ENCODE data around the gene GPS1.

GPS1 gene

DNA sequence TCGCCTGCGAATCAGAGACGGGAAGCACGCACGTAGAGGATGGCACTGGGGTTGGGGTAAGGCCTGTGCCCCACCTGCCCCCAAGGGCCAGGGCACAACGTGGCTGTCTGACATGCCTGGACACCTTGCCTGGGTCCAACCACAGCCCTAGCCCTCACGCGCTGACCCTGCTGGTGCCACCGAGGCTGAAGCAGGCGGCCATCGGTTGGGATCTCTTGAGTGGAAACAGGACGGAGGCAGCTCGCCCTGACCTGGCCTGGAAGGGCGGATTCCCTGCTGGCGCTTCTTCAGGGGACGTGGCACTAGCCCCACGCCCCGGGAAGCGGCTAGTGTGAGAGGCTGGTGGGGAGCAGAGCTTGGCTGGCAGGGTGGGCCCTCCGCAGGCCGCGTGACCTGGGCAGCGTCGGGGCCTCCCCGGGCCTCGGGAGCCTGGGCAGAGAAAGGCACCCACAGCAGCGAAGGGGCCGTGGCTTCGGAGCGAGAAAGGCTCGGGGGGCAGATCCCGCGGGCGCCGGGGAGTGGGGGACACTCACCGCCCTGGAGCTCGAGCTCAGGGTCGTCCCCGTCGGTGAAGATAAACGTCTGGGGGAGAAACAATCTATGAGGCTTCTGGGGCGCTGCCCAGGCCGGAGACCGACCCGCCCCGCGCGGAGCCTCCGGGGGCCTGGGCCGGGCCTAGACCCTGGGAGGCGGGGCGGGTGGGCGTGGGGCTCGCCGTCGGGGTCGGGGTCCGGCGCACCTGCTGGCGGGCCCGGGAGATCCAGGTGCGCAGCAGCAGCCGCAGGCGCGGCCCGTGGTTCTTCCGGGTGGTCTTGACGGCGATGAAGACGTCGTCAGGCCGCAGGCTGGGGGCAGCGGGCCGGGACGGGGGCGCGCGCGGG, 697 bp upstream of the GPS1 start:
- H3K4me3 ChIP-seq (replicated peaks; ENCODE audit: low read depth, low read length): peak overlapping the region; percentile 87

DNA sequence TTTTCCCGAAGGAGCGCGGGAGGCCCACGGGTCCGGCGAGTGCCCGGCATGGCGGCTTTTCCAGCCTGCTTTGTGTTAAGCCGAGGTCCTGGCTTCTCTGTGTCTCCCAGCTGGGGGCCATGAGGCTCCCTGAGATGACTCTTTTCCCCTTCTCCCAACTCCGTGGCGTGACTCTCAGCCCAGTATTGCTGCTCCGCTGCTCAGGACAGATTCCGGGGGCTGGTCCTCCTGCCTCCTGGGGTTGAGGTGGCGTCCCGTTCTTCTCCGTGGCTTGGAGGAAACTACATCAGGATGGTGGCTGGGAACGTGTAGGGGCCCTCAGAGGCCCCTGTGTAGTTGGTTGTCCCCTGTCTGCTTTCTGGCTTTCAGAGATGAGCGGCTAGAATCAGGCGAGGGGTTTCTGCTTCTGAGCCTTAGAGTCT, 951 bp downstream of the GPS1 start:
- peak overlapping the region; percentile 87 for H3K4me3 ChIP-seq (replicated peaks; ENCODE audit: low read depth, low read length)
- TF ChIP-seq, protein P1, sequence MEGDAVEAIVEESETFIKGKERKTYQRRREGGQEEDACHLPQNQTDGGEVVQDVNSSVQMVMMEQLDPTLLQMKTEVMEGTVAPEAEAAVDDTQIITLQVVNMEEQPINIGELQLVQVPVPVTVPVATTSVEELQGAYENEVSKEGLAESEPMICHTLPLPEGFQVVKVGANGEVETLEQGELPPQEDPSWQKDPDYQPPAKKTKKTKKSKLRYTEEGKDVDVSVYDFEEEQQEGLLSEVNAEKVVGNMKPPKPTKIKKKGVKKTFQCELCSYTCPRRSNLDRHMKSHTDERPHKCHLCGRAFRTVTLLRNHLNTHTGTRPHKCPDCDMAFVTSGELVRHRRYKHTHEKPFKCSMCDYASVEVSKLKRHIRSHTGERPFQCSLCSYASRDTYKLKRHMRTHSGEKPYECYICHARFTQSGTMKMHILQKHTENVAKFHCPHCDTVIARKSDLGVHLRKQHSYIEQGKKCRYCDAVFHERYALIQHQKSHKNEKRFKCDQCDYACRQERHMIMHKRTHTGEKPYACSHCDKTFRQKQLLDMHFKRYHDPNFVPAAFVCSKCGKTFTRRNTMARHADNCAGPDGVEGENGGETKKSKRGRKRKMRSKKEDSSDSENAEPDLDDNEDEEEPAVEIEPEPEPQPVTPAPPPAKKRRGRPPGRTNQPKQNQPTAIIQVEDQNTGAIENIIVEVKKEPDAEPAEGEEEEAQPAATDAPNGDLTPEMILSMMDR (IDR thresholded peaks at IDR 0.05; ENCODE audit: low read depth, low read length, missing control alignments): no peak
- DNase-seq (ENCODE audit: extremely low read depth, low read depth): no peak

More for the DNA sequence above, 697 bp upstream of the GPS1 start:
- no peak for DNase-seq (ENCODE audit: extremely low read depth, low read depth)
- TF ChIP-seq, protein P1 (IDR thresholded peaks at IDR 0.05; ENCODE audit: low read depth, low read length, missing control alignments): no peak

DNA sequence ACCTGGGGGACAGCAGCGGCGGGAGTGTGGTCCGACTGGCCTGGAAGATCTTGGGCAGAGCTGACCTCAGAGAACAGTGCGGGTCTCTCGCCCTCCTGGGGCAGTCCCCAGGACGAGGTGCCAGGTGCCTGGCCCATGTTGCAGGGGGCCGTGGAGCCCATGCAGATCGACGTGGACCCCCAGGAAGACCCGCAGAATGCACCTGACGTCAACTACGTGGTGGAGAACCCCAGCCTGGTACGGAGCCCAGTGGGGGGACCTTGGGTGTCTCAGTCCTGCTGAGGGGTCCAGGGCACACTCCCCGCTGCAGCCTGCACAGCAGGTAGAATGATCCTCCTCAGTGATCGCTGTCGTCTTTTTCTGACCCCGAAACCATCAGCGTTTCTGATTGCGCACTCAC, 1.4 kb downstream of the GPS1 start:
- peak overlapping the region; percentile 87 for H3K4me3 ChIP-seq (replicated peaks; ENCODE audit: low read depth, low read length)
- TF ChIP-seq, protein P1 (IDR thresholded peaks at IDR 0.05; ENCODE audit: low read depth, low read length, missing control alignments): no peak
- DNase-seq (ENCODE audit: extremely low read depth, low read depth): no peak

DNA sequence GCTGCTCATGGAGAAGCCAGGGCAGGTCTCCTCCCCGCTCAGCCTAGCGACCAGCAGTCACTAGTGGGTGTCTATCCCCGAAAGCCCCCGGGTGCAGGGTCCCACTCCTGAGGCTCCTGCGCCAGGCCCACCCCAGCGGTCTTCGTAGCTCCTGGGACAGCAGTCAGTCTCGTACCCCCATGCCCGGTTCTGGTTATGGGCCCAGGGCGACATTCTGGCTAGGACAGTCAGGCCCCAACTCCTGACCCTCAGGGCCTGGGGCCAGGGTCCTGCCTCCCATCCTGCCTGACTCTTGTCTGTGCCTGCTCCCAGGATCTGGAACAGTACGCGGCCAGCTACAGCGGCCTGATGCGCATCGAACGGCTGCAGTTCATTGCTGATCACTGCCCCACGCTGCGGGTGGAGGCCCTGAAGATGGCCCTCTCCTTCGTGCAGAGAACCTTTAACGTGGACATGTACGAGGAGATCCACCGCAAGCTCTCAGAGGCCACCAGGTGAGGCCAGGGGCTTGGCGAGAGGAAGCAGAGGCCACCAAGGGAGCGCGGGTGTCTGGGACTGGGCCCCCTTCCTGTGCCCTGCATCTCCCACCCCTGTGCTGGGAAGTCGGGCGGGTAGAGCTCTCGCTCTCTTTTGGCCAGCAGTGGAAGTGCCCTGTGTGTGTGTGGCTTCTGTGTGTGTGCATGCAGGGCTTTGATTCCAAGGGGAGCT, 2.0 kb downstream of the GPS1 start:
- peak overlapping the region; percentile 87 for H3K4me3 ChIP-seq (replicated peaks; ENCODE audit: low read depth, low read length)
- no peak for DNase-seq (ENCODE audit: extremely low read depth, low read depth)
- TF ChIP-seq, protein P1 (IDR thresholded peaks at IDR 0.05; ENCODE audit: low read depth, low read length, missing control alignments): no peak

DNA sequence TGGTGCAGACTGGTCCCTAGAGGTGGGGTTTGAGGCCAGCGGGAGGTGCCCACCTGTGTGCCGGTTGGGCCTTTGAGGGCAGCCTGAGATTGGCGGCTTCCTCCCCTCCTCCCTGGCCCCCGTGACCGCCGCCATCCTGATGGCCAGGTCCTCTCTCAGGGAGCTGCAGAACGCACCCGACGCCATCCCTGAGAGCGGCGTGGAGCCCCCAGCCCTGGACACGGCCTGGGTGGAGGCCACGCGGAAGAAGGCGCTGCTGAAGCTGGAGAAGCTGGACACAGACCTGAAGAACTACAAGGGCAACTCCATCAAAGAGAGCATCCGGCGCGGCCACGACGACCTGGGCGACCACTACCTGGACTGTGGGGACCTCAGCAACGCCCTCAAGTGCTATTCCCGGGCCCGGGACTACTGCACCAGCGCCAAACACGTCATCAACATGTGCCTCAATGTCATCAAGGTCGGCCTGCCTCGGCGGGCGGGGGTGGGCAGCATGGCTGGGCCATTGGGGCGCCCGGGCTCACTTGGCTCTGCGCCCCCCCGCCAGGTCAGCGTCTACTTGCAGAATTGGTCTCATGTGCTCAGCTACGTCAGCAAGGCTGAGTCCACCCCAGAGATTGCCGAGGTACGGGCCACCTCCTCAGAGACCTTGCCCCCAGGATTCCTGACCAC, 2.8 kb downstream of the GPS1 start:
- no peak overlapping the region for H3K4me3 ChIP-seq (replicated peaks; ENCODE audit: low read depth, low read length)
- TF ChIP-seq, protein P1 (IDR thresholded peaks at IDR 0.05; ENCODE audit: low read depth, low read length, missing control alignments): no peak
- no peak for DNase-seq (ENCODE audit: extremely low read depth, low read depth)

DNA sequence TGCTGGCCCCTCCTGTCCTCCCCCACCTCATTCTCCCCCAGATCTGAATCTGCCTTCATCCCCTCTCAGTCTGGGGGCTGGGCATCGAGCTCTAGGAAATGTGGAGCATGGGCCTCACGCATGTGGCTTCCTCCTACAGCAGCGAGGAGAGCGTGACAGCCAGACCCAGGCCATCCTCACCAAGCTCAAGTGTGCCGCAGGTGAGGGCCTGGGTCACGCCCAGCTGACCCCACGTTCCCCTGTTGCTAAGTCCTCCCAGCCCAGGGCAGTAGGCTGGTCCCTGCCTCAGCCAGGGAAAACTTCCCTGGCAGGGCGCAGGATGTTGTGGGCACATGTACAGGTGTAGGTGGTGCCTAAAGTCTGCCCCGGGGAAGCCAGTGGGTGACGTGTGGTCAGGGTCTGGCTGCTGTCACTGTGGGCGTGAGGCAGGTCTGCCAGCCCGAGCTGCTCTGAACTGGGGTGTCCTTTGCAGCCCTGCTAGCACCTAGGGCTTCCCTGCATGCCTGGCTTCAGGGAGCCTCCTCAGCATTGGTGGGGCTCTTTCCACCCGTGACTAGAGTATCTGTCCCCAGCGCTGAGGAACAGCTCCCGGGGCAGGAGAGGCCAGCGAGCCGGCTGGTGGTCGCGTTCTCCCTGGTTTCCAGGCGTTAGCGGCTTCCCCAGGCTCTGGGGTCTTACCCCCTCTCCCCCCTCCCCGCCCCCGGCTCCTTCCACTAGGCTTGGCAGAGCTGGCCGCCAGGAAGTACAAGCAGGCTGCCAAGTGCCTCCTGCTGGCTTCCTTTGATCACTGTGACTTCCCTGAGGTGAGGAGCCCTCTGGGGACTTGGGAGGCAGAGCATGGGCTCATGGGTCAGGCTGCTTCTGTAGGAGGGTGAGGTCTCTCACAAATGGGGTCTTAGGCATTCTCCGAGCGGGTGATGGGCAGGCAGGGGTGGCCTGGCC, 3.6 kb downstream of the GPS1 start:
- no peak overlapping the region for H3K4me3 ChIP-seq (replicated peaks; ENCODE audit: low read depth, low read length)
- no peak for DNase-seq (ENCODE audit: extremely low read depth, low read depth)
- TF ChIP-seq, protein P1 (IDR thresholded peaks at IDR 0.05; ENCODE audit: low read depth, low read length, missing control alignments): no peak

Data from HFF-Myc (cell line).